GOT3 (cell line): ENCODE measurements around the gene RPIA.
A peak's percentile ranks its signal among the peaks of the same experiment; 100 is the strongest.
"Not testable (repeated sequence)": the region's sequence is repeated elsewhere in the genome, so short reads cannot be mapped to it uniquely, and the experiment has no call there.

Source experiments
- DNase-seq: peaks from one replicate; lab custom pipeline; 2025; ENCODE audit warnings: mixed read lengths; lab: John Stamatoyannopoulos, UW

The RPIA gene

DNA sequence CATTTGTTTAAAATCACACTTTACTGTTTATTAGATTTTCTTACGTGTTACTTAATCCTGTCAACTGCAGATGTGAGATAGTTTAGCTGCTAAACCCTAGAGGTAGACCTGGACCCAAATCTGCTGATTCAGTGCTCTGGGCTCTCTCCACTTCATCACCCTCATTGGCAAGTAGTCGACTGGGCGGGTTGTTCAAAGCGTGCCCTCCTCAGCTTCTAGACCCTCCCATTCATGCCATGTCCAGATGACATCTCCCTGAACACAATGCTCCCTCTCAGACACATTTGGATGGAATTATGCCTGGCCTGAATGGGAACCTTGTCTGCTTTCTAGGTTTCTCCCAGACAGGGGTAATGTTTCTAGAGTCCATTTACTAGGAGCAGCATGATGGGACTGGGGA, 43.7 kb downstream of the RPIA start:
- no peak for DNase-seq

DNA sequence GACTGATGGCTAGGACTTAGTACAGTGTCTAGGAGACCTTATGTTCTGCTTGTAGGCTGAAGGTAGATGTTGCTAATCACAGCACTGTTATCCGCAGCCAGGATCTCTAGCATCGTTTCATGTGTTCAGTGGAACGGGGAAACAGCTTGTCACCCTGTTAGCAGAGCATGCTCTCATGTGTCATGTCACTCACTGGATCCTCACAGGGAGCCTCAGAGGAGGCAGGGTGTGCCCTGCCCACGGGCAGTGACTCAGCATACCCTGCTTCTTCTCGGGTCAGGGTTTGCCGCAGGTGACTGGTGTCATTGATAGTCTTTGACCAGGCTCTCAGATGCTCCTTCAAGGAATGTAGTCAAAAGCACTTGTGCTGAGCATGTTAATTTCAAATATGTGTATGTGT, 44.4 kb downstream of the RPIA start:
- no peak for DNase-seq

GRCh38 chr2:88736437-88736836, 45.0 kb downstream of the RPIA start:
- DNase-seq: no peak

DNA sequence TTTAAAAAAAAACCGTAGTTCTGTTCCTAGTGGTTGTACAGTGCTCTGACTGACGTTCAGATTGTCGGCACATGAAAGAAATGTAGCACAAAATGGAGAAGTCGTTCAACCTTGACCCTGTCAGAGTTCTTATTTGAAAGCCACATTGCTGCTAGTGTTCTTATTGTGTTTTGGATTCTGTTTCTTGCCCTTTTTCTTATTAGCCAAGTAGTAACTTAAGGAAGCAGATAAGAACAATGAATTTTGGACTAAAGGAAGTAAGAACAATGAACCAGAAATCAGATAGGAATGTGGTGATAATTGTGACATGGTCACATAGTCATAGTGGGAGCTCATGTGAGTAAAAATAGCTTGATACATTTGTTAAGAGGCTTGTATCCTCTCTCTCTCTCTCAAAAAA, 45.9 kb downstream of the RPIA start:
- no peak for DNase-seq

DNA sequence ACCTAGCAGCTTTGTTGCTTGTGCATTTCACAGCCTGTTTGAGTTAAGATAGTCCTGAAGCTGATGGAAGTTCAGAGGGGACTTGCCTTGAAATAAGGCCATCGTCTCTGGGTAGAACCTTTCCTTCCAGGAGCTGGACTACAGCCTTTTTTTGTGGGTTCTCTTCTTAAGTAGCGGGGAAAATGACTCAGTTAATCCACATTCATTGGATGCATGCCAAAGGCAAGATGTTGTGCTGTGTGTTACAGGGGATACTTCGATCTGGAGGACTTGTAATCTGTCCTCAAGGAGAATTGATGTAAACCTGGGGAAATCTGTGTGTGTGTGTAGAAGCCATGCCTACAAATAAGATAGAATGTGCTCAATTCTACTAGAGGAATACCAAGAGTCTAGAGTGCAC, 46.8 kb downstream of the RPIA start:
- DNase-seq: no peak

DNA sequence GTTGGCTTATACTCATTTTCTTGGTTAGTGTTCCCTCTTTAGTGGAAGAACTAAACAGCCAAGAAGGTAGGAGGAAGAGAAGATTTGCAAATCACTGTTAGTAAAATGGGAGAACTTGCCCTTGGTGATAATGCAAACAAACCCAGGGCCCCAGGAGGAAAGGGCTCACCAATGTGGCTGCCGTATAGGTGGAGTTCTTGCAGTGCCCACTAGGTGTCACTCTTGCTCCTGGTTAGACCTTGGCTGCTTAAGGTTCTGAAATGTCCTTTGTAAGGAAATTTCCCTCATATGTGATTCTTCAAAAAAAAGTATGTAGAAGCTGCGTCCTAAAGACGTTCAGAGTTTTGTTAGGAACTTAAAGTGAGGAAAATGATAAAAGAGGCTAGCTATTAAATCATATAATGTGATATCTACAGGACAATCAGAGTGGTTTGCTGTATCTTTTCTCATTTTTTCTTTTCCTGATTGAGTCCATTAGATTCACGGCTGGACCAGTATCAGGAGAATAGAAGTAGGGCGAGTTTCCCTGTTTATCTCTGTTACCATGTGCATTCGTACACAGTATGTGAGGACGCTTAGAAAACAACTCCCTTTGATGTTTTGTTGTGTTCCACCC, 48.6 kb downstream of the RPIA start:
- peak; percentile 17 for DNase-seq

GRCh38 chr2:88746929-88747490, 55.5 kb downstream of the RPIA start:
- no peak for DNase-seq

DNA sequence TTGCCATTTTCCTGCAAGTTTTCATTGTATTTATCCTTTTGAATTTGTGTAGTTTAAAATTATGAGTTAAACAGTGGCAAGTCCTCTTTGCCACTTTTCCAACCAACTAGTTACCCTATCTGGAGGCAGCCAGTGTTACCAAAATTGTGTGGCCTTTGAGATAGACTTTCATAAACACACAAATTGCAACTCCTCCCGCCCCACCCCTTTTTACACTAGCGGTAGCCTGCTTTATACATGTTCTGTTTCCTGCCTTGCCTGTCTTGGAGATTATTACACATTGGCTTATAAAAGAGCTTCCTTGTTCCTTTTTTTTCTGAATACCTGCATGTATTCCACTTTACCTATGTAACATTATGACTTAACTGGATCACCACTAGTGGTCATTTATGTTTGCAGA, 56.5 kb downstream of the RPIA start:
- DNase-seq: no peak

- DNase-seq: no peak
Observed at GRCh38 chr2:88751768-88752167, 60.3 kb downstream of the RPIA start.

GRCh38 chr2:88753833-88754584, 62.5 kb downstream of the RPIA start:
- DNase-seq: no peak

- no peak for DNase-seq
Observed at GRCh38 chr2:88754585-88755320, 63.3 kb downstream of the RPIA start.

- DNase-seq: no peak
Observed at GRCh38 chr2:88755836-88756235, 64.4 kb downstream of the RPIA start.

DNA sequence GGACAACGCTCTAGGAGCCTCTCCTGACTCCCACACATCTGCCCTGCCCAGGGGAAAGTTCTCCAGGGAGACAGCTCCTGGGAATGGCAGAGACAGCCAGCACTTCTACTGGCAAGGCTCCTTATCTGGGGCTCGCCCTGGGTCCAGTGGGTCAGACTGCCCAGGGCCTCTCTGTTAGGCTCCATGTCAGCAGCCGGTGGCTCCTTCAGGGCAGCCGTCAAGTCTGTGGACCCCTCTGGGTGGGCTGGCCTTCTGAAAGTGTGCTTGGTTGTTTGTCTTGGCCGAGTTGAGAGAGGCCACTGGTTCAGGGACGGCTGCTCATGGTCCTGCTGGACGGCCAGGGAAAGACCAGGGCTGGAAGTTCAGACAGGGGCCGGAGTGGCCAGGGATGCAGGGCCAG, 65.6 kb downstream of the RPIA start:
- DNase-seq: no peak

DNA sequence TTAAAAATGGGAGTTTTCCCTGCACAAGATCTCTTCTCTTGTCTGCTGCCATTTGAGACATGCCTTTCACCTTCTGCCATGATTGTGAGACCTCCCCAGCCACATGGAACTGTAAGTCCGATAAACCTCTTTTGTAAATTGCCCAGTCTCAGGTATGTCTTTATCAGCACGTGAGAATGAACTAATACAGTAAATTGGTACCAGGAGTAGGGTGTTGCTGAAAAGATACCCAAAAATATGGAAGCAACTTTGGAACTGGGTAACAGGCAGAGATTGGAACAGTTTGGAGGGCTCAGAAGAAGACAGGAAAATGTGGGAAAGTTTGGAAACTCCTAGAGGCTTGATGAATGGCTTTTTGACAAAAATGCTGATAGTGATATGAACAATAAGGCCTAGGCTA, 67.2 kb downstream of the RPIA start:
- not testable (repeated sequence) for DNase-seq

DNA sequence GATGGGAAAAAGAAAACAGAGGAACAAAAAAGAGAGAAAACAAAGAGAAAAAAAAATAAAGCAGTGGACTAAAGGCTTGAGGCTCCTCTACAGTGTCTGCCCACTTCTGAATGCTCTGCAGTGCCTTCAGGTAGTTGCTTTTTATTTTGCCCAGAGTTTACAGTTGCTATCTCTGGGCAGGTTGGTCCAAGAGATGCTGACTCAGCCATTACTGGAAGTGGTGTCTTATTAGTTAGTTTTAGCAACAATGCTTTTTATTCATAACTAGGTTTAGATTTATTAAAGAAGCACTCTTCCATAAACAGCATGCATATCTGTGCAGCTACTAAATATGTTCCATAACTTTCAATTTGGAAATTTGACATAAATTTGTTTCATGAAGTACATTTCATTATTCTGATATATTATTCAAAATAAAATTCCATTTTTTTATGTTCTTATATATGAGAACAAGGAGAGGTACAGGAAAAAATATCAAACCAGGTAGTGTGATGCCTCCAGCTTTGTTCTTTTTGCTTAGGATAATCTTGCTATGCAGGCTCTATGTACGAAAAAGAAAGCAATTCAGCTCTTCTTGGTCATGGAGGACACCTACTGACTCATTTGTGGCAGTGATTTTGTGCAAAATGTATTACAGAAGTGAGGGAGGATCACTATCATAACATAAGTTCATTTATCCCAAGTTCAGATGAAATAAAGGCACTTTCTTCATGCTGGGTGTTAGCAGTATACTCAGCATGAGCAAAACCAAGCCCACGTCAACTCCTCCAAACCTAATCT, 69.5 kb downstream of the RPIA start:
- no peak for DNase-seq

DNA sequence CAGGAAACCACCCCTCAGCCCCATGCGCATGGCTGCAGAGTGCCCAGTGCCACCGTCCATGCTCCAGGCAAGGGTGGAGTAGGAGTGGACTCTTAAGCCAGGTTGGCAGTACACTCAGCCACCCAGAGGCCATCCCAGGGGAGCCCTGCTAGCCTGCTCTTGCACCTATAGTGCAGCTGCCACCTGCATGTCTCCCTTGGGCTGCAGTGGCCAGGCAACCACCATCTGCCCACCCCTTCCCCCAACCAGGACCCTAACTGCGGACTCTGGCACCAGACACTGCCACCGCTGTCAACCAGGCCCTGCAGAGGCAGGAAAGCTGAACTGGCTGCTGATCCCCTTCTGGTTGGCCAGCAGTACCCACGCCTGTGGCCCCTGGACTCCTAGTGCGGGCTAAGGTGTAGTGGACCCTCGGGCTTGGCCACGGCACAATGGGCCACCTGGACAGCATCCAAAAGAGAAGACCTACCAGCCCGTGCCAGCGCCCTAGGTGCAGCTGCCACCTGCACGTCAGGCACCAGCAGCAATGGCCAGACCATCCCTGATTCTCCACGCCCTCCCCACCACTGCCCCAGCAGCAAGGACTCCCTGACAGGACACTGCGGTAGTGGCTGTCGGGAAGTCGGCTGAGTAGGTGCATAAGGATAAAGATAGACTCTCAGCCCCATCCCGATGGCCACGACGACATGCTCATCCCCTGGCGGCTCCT, 72.8 kb downstream of the RPIA start:
- DNase-seq: no peak

DNA sequence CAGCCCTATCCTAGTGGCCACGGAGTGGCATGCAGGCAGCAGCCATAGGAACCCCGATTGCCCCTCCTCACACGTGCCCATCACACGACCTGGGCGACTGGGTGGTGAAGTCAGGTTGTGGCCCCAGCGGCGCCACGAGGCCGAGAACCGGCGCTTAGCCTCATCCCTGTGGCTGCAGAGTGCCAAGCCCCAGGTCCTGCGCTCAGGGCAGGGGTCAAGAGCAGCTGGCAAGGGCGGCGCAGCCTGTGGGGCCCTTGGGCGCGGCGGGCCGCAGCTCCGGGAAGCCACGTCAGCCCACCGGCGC, 73.3 kb downstream of the RPIA start:
- DNase-seq: no peak

DNA sequence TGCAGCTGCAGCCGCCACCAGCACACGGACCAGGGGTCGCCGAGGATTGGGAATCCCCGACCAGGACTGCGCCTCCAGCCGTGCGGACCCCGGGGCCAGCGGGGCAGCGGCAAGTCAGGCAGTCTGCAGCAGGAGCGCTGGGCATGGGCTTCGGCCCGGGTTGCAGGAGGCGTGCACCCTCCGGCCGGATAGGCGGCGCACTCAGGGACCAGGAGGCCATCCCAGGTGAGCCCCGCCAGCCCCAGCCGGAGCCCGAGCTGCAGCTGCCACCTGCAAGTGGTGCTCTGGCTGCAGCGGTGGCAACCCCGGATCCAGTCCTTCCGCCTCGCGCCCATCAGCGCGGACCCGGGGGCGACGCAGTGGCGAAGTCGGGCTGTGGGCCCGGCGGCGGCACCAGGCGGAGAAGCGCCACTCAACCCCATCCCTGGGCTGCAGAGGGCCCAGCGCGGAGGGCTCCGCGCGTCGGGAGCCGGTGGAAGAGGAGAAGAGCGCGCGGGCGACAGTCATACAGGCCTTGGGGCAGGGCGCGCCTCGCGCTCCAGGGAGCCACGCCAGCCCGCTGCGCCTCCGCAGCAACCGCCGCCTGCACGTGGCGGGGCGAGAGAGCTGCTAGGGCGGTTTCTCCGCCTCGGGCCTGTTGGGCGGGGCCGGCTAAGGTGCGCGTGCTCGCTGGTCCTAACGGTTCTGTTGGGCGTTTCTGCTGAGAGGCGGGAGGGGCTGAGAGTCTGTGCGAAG, 73.8 kb downstream of the RPIA start:
- no peak for DNase-seq

DNA sequence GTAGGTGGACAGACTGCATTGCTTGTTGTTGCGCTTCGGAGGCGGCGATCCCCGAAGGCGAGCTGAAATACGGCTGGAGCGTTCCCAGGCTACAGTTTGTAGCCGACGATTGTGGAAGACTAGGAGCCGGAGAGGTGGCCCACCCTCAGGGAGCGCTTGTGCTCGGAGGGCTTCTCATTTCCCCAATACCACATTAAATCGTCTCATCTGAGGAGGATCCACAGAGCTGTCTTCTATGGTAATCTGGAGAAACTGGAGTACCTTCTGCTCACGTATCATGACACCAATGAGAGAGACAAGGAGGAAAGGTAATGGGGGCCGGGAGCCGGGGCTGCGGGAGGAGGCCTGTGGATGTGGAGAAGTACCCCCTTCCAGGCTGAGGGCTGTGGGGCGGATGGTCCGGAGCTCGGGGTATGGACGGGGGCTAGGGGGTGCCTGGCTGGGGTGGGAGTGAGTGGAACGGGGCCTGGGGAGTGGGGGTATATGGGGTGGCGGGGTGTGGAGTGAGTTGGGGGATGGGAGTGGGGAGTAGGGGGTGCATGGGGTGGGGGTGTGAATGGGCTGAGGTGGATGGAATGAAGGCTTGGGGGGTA, 74.5 kb downstream of the RPIA start:
- not testable (repeated sequence) for DNase-seq

GRCh38 chr2:88770016-88770415, 78.5 kb downstream of the RPIA start:
- DNase-seq: no peak
